Adipose tissue (tissue), 3 donors: ENCODE data around the gene KCNMA1. TPM values are rescaled to one million over a fixed set of nuclear protein-coding genes. Genes with fewer than 3 reads are reported as not detected.

ENCODE experiments used
- H3K27ac ChIP-seq: one replicate; pipeline ENCODE4 v1.5.1; 2013; ENCODE audit warnings: low read depth, low read length
- WGBS, 3 donors: extraction: QIAGEN DNeasy Blood & Tissue Kit; methylation state at CpG; one replicate each; pipeline ENCODE4 v1.1.7; 2013; 5-methylcytosine and 5-hydroxymethylcytosine counted together
- polyA plus RNA-seq, 3 donors: library from polyadenylated mRNA; stranded (reverse); fragments of 200-250 nt; gene quantifications; one replicate each; pipeline ENCODE4 v1.2.3, GENCODE V29; 2013
- donor health status: healthy with polysubstance abuse.
- donor health status: Bipolar disorder and iron deficiency.
- donor health status: healthy.

Gene KCNMA1
- polyA plus RNA-seq, 3 donors = 2.5 to 5.1 (median 3.8) TPM

DNA sequence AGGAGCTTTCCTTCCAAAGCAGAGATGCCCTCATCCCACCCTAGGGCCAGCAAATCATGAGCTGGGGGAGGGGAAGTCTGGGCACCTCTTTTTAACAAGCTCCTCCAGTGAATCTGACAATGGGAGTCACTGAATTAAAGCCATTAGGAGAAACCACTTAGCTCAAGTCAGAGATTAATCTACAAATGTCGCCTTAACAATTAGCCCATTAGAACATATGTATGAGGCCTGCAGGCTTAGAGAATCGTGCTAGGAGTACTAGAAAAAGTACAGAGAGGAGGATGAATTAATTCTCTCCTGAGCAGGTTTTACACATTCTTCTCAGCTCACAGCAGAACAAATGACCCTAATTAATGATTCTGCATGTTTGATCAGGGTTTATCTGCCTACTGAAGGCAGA, 381.3 kb downstream of the KCNMA1 start:
- no peak overlapping the region for H3K27ac ChIP-seq
- 82 to 91% (median 86%) methylated on average over 2 of the region's 2 CpGs for WGBS, 3 donors

DNA sequence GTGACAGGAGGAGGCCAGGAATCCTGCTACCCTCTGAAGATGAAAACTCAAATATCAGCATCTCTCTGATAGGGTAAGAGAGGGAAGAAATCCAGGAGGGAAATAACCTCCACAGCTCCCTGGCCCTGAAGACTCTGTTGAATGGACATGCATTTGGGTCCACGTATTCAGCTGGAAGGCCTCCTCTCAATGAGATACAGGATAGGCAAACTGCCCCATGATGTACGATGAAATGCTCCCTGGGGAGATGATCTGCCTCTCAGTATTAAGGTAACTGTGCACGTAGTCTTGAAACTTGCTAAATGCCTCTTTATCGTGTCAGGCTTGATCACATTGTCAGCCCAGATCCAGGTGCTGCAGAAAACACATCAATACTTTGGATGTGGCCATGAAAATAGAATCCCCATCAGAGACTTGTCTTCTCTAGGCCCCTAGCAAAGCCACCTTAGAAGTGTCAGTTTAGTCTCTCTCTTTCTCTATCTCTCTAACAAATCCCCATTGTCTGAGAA, 384.0 kb downstream of the KCNMA1 start:
- H3K27ac ChIP-seq = no peak overlapping the region
- WGBS, 3 donors = 87 to 95% (median 88%) methylated on average over 4 of the region's 4 CpGs

DNA sequence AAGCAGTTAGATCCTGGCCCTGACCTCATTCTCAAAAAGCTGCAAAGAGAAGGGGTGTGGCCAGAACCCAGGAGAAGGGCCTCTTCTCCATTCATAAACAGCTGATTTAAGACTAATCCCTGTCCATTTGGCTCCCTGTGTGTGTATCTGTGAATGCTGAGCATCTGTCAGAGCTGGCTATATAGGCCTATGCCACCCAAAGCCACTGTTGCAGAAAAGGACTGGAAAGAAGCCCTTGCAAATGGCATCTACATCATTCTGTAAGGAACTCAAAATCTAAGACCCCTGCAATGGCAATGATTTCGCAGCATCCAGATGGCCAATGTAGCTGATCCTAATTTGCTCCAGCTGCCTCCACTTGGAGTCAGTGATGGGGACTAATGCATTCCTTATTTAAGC, 384.5 kb downstream of the KCNMA1 start:
- no peak overlapping the region for H3K27ac ChIP-seq
- WGBS, 3 donors = 68 to 100% (median 88%) methylated on average over 1 of the region's 1 CpG

GRCh38 chr10:77252380-77253146, 385.0 kb downstream of the KCNMA1 start:
- 85 to 89% (median 86%) methylated on average over 4 of the region's 4 CpGs for WGBS, 3 donors

DNA sequence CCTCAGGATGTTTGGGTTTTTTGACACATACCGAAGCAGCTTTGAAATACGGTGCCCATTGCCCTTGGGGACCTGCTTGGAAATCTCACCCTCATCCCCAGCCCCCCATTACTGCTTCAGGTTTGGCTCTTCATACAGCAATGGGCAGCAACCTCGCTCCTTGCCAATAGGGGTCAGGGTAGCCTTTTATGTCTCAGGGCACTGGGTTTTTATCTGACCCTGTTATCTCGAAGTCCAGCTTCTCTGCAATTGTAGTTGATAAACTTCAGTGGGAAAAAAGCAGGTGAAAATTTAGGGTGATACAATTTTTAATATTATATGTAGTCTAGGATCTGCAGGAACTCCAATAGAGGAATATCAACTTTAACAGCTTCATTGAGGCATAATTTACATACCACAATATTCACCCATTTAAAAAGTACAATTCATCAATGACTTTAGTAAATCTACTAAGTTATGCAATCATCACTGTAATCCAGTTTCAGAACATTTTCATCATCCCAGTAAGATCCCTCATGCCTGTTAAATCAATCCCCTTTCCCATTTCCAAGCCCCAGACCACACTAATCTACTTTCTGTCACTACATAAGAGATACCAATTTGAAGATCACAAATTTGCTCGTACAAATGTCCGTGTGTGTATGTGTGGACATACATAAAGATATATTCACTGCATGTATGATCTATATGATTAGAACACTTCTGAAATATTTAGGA, 386.2 kb downstream of the KCNMA1 start:
- whole genome bisulfite sequencing, 3 donors = 33 to 65% (median 60%) methylated on average over 6 of the region's 6 CpGs
- H3K27ac ChIP-seq = no peak overlapping the region

More at GRCh38 chr10:77252380-77253146, 385.0 kb downstream of the KCNMA1 start:
- no peak overlapping the region for H3K27ac ChIP-seq

- no peak overlapping the region for H3K27ac ChIP-seq
- 32 to 78% (median 77%) methylated on average over 3 of the region's 3 CpGs for WGBS, 3 donors
These were observed 387.6 kb downstream of the KCNMA1 start for GRCh38 chr10:77249901-77250459.

DNA sequence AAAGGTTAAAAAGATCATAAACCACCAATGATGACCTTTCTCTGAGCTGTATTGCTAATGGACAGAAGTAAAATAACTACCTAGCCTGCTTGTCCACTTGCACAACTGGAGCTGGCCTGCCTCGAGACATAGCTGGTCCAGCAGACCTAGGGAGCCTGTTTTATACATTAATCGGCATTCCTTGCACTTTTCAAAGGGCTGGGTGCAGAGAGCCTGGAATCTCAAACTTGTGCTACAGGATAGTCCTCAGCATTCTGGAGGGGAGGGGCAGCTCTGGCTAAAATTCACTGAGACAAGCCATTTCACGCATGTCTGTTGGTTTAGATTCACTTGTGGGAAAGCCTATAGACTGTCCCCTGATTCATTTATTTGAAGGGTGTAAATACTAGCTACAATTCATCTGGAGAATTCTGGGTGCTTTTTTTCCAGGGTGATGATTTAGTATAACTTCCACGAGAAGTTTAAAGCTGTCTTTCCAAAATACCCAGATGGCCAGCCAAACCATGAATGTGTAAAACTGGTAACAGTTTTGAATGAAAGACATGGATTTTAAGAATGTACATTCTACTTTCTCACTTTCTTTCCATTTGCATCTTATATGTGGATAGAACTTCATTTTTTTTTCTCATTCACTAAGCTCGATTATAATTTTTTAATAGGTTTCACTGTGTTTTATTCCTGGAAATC, 389.4 kb downstream of the KCNMA1 start:
- H3K27ac ChIP-seq = no peak overlapping the region
- WGBS, 3 donors = 86 to 91% (median 88%) methylated on average over 5 of the region's 5 CpGs

DNA sequence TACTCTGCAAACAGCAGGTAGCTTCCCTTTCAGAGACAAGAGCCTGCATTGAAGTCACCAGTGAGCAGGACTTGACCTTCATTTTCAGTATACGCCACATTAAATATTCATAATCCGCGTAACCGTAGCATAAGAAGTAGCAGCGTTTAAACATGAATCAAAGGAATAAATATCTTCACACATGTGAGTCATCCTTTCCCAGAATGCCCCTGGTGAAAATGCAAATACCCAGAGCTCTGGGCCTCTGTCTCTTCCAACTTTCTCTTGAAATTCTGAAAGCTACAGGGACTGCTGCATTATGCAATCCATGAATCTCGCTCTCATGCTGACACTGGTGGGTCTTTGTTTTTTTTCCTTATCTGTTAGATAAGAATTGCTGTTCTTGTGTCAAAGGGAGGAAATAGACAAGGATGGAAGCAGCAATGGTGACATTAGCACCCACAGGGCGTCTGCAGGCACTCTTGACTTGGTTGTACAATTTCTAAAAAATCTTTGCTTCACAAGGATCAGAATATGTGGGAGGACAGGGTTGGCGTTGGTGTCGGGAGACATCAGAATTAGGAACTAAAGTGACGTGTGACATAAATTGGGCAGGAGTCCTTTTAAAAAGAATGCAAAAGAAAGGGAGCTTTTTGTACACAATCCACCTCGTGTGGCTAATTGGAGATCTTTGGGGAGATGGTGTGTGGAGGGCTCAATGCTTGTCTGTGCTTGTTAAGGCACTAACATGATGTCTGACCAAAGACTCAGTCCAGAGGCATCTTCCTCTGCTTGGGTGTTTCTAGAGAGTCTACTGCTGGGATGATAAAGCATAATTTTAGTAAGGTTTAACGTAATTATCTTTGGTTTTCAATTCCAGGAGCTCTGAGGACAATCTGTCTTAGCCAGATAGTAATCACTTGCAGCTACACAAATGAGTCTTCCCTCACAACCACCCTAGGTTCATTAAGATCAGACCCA, 390.3 kb downstream of the KCNMA1 start:
- no peak overlapping the region for H3K27ac ChIP-seq
- WGBS, 3 donors = 49 to 63% (median 56%) methylated on average over 12 of the region's 12 CpGs

- H3K27ac ChIP-seq = no peak overlapping the region
- 36 to 93% (median 53%) methylated on average over 1 of the region's 1 CpG for WGBS, 3 donors
These were observed 391.7 kb downstream of the KCNMA1 start for GRCh38 chr10:77245953-77246352.

DNA sequence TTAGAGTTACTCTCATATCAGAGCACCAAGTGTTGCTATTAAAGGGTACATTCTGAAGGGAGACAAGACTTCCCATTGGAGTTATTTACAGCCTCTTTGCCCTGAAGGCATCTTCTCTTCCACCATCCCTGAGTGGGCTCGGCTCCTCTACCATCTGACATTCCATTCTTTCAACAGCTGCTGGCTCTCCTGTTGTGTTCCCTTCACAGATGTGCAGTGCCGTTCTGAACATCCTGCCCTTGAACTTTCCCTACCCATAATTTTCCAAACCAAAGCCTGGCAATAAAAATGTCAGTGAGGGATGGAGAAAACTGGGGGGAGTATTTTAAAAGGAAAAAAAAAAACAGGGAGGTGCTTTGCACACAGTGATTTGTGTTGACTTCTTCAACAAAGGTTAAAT, 392.9 kb downstream of the KCNMA1 start:
- no peak overlapping the region for H3K27ac ChIP-seq
- WGBS, 3 donors = 67 to 83% (median 80%) methylated on average over 2 of the region's 2 CpGs

DNA sequence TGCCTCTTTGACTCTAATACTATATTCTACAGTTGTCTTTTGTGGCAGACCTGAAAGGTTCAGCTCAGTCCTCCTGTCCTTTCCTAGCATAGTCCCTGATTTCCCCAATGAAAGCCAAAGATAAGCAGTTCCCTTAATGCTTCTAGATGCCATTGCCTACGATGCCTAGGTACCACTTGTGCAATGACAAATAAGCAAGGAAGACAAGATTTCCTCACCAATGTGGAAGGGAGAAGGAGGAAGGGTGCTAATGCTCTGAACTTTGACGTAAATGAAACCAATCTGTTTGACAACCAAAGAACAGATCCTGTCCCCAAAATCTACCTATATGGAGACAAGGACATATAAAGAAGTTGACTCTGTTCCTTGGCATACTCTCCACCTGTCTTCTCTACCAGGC, 393.3 kb downstream of the KCNMA1 start:
- no peak overlapping the region for H3K27ac ChIP-seq
- 63 to 93% (median 66%) methylated on average over 2 of the region's 2 CpGs for WGBS, 3 donors

GRCh38 chr10:77241350-77241725, 396.3 kb downstream of the KCNMA1 start:
- 61 to 82% (median 61%) methylated on average over 3 of the region's 3 CpGs for whole genome bisulfite sequencing, 3 donors
- H3K27ac ChIP-seq = no peak overlapping the region

DNA sequence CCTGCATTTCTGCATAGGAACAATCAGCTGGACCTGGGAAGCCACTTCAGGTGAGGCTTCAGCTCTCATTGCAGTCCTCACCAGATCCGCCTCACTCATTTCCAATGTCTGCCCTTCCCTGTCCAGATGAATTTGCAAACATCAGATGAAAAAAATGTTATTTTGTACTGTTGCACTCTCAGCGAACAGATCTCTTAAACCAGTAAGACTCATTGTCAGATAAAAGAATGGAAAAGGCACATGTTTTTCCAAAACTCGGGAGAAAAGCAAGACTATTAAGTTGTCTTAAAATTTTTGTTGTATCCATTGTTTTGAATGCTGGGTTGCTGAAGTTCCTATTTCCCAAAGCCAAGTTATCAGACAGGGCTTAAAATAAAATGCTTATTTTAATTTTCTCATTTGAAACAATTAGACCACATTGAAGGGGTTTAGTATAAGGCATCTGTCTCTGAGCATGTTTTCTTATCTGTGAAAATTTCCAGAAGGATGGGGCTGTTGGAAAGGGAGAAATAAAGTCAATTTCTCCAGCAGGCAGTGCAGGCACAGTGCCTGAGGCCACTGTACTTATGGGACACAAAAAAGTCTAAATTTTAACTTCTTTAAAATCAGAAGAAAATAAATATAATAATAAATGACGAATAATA, 396.8 kb downstream of the KCNMA1 start:
- H3K27ac ChIP-seq = no peak overlapping the region
- WGBS, 3 donors = 85 to 90% (median 87%) methylated on average over 4 of the region's 4 CpGs

GRCh38 chr10:77240041-77240652, 397.5 kb downstream of the KCNMA1 start:
- 54 to 68% (median 65%) methylated on average over 5 of the region's 5 CpGs for WGBS, 3 donors
- H3K27ac ChIP-seq = no peak overlapping the region

DNA sequence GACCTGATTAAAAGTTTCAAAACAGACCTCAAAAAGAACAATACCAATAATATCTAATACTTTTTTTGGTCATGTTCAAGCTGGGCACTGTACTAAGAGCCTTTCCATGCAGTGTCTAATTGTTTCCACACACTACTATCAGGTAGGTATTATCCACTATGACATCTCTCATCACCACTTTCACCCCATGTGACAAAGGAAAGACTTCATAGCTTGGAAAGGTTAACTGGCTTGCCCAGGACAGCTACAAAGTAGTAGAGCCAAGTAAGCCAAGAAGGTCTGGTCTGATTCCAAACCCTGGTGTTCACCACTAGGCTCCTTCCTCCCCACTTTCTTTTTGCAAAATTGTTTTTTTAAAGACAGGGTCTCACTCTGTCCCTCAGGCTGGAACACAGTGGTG, 400.5 kb downstream of the KCNMA1 start:
- H3K27ac ChIP-seq = no peak overlapping the region

- 89 to 97% (median 90%) methylated on average over 2 of the region's 2 CpGs for WGBS, 3 donors
These were observed 400.9 kb downstream of the KCNMA1 start for GRCh38 chr10:77236700-77237099.

DNA sequence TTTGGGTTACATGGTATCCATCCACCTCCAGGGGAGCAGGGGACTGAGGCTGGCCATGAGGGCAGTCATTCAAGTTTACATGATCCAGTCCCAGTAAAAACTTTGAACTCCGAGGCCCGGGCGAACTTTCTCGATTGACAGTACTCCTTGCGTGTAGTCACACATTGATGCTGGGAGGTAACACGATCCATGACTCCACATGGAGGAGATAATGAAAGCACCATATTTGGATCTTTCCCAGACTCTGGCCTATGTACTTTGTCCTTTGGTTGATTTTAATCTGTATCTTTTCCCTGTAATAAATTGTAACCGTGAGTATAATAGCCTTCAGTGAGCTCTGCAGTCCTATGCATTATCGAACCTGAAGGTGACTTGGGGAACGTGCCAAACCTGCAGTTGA, 401.6 kb downstream of the KCNMA1 start:
- no peak overlapping the region for H3K27ac ChIP-seq
- WGBS, 3 donors = 65 to 94% (median 84%) methylated on average over 9 of the region's 9 CpGs

More at GRCh38 chr10:77236700-77237099, 400.9 kb downstream of the KCNMA1 start:
- no peak overlapping the region for H3K27ac ChIP-seq
